ENCODE measurements around the gene SLC22A7.
"Not testable (repeated sequence)": the region's sequence is repeated elsewhere in the genome, so short reads cannot be mapped to it uniquely, and the experiment has no call there.

SLC22A7 gene

GRCh38 chr6:43346243-43346642, 48.2 kb downstream of the SLC22A7 start:
- DNase-seq (ENCODE audit: low read depth), result not testable (repeated sequence)

- no peak for DNase-seq (ENCODE audit: low read depth)
Observed at GRCh38 chr6:43347021-43347420, 49.0 kb downstream of the SLC22A7 start.

DNA sequence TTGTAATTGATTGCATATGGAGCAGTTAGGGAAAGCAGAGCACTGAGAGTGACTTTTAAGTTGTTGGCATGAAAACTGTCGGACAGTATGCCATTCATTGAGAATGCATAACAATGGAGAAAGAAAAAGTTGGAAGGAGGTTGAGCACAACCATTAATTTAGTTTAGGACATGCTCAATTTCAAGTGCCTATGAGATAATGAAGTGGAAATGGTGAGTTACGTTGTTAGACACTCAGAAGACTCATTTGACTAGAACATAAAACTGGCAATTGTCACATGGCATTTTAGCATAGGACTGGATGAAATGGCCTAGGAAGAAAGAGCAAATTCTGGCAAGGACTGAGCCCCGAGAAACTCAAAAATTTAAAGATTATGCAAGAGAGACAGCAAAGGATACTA, 49.4 kb downstream of the SLC22A7 start:
- no peak for DNase-seq (ENCODE audit: low read depth)

- not testable (repeated sequence) for DNase-seq (ENCODE audit: low read depth)
Observed at GRCh38 chr6:43351951-43352350, 53.9 kb downstream of the SLC22A7 start.

All from activated T-helper 9 cell treated with anti-CD3 and anti-CD28 coated beads, Interleukin-2, amount 50 U/mL, for 16 hours (primary cell).